A549 (cell line): ENCODE data around the gene SPECC1. TPM values are rescaled to one million over a fixed set of nuclear protein-coding genes. Genes with fewer than 3 reads are reported as not detected.

ENCODE experiments used
- ATAC-seq, 2 experiments: fragments of 200-7000 bp in 1 of 2; fragments of >200 bp in 1 of 2; cut with Nextera tagmentation in 1 of 2; cut with Tn5 transposase in 1 of 2; 3 replicates each; pipeline versions ENCODE4 v1.8.0 to v1.9.1; 2018 to 2020; ENCODE audit warnings: mild to moderate bottlenecking in 1 of 2, moderate library complexity in 1 of 2
- CTCF ChIA-PET: fragments of 300-600 bp; sonication (Branson Sonifier 250); formaldehyde crosslinking; extraction: SDS; loops from one replicate; lab custom pipeline; 2021; ENCODE audit warnings: antibody characterized with exemption, inconsistent platforms; lab: Yijun Ruan, JAX
- POLR2A ChIA-PET: fragments of 350-600 bp; formaldehyde crosslinking; extraction: SDS; loops from one replicate; lab custom pipeline; 2021; ENCODE audit warnings: antibody characterized with exemption, inconsistent platforms; lab: Yijun Ruan, JAX
- DNase-seq, 2 experiments: peaks; one replicate each; pipeline versions ENCODE4 v3.0.0 to v3.0.0-alpha.2; 2011 to 2016; ENCODE audit warnings: low read depth in 1 of 2, low spot score in 1 of 2
- FAIRE-seq: peaks from 2 replicates; lab custom pipeline; 2011; peaks lifted over from hg19 to GRCh38; lab: Jason Lieb, UNC
- H3K27ac ChIP-seq, 2 experiments: fragments of >200 bp; sonication (Bioruptor Twin); formaldehyde crosslinking; 3 replicates each; pipeline ENCODE4 v1.5.1; 2016 to 2017
- H3K4me1 ChIP-seq: fragments of >200 bp; sonication (Bioruptor Twin); formaldehyde crosslinking; 3 replicates; pipeline ENCODE4 v1.6.1; 2016
- H3K4me2 ChIP-seq: fragments of >200 bp; sonication (Bioruptor Twin); formaldehyde crosslinking; 3 replicates; pipeline ENCODE4 v1.6.1; 2016
- H3K4me3 ChIP-seq: fragments of >200 bp; sonication (Bioruptor Twin); formaldehyde crosslinking; 3 replicates; pipeline ENCODE4 v1.5.1; 2016
- H3K9me3 ChIP-seq: fragments of >200 bp; sonication (Bioruptor Twin); formaldehyde crosslinking; 3 replicates; pipeline ENCODE4 v1.6.1; 2016
- BHLHE40 ChIP-seq: IDR thresholded peaks from 2 replicates; pipeline ENCODE4 v1.6.1; 2012; ENCODE audit warnings: low read depth, low read length, inconsistent platforms
- CBX2 ChIP-seq: fragments of 200-600 bp; sonication (generic); IDR thresholded peaks from 2 replicates; pipeline ENCODE4 v1.6.1; 2016; ENCODE audit warnings: low read depth, mild to moderate bottlenecking, borderline replicate concordance
- CBX8 ChIP-seq: fragments of 200-600 bp; sonication (generic); IDR thresholded peaks from 2 replicates; pipeline ENCODE4 v1.6.1; 2016
- CEBPB ChIP-seq, 2 experiments: fragments of >200 bp in 1 of 2; sonication (Bioruptor Twin) in 1 of 2; formaldehyde crosslinking in 1 of 2; IDR thresholded peaks; 2 replicates each; pipeline ENCODE4 v1.6.1; 2012 to 2016
- EHMT2 ChIP-seq: fragments of 200-600 bp; sonication (generic); IDR thresholded peaks from 2 replicates; pipeline ENCODE4 v1.6.1; 2016; ENCODE audit warnings: antibody characterized with exemption, low read depth, mild to moderate bottlenecking, moderate library complexity
- EP300 ChIP-seq, 2 experiments: fragments of >200 bp; sonication (Bioruptor Twin); formaldehyde crosslinking; IDR thresholded peaks; 2 replicates in 1 of 2; 3 replicates in 1 of 2; pipeline ENCODE4 v1.6.1; 2016 to 2017
- ESRRA ChIP-seq: fragments of 150-350 bp; IDR thresholded peaks from 2 replicates; pipeline ENCODE4 v1.6.1; 2014; ENCODE audit warnings: mild to moderate bottlenecking, low read length, borderline replicate concordance
- FOSL2 ChIP-seq, 2 experiments: fragments of 450-650 bp in 1 of 2; fragments of >200 bp in 1 of 2; sonication (Bioruptor Twin) in 1 of 2; formaldehyde crosslinking; IDR thresholded peaks; 2 replicates each; pipeline versions ENCODE4 v1.5.0 to v1.6.1; 2016 to 2020; ENCODE audit warnings: mild to moderate bottlenecking in 1 of 2, moderate library complexity in 1 of 2
- FOXS1 ChIP-seq: fragments of 250-450 bp; sonication (Bioruptor Pico); IDR thresholded peaks from 2 replicates; pipeline ENCODE4 v1.5.0; 2020; ENCODE audit warnings: mild to moderate bottlenecking, moderate library complexity
- HDAC2 ChIP-seq: fragments of 200-600 bp; sonication (generic); IDR thresholded peaks from 2 replicates; pipeline ENCODE4 v1.6.1; 2016
- HOXA7 ChIP-seq: fragments of 250-450 bp; sonication (Bioruptor Pico); IDR thresholded peaks from 2 replicates; pipeline ENCODE4 v1.5.0; 2020; ENCODE audit warnings: mild to moderate bottlenecking, moderate library complexity
- JUN ChIP-seq, 2 experiments: fragments of >200 bp; sonication (Bioruptor Twin); formaldehyde crosslinking; IDR thresholded peaks; 2 replicates in 1 of 2; 3 replicates in 1 of 2; pipeline ENCODE4 v1.6.1; 2016 to 2017
- KDM1A ChIP-seq: fragments of 200-600 bp; sonication (generic); IDR thresholded peaks from 2 replicates; pipeline ENCODE4 v1.6.1; 2016; ENCODE audit warnings: low read depth, mild to moderate bottlenecking
- MAFK ChIP-seq: fragments of 450-650 bp; IDR thresholded peaks from 2 replicates; pipeline ENCODE4 v1.6.1; 2014; ENCODE audit not compliant: partially characterized antibody
- MAZ ChIP-seq: fragments of 150-350 bp; IDR thresholded peaks from 2 replicates; pipeline ENCODE4 v1.6.1; 2014; ENCODE audit warnings: antibody characterized with exemption, low read depth, low read length, borderline replicate concordance
- MYC ChIP-seq: IDR thresholded peaks from 2 replicates; pipeline ENCODE4 v1.6.1; 2012; ENCODE audit warnings: mild to moderate bottlenecking, inconsistent platforms, low read length, improper control_type of control experiment, borderline replicate concordance
- NR3C1 ChIP-seq: fragments of >200 bp; sonication (Bioruptor Twin); formaldehyde crosslinking; IDR thresholded peaks from 3 replicates; pipeline ENCODE4 v1.6.1; 2017
- PHF8 ChIP-seq: fragments of 200-600 bp; sonication (generic); IDR thresholded peaks from 2 replicates; pipeline ENCODE4 v1.6.1; 2016; ENCODE audit warnings: low read depth, mild to moderate bottlenecking, antibody characterized with exemption, moderate library complexity, borderline replicate concordance
- POLR2A ChIP-seq: IDR thresholded peaks from 2 replicates; pipeline ENCODE4 v1.6.1; 2012; ENCODE audit warnings: mild to moderate bottlenecking, low read length
- RAD21 ChIP-seq, 2 experiments: fragments of >200 bp in 1 of 2; sonication (Bioruptor Twin) in 1 of 2; formaldehyde crosslinking in 1 of 2; IDR thresholded peaks in 1 of 2; conservative IDR thresholded peaks in 1 of 2; 2 replicates in 1 of 2; 3 replicates in 1 of 2; pipeline ENCODE4 v1.6.1; 2012 to 2018; ENCODE audit warnings: inconsistent platforms in 1 of 2
- RCOR1 ChIP-seq: fragments of 150-350 bp; IDR thresholded peaks from 2 replicates; pipeline ENCODE4 v1.6.1; 2014; ENCODE audit warnings: antibody characterized with exemption, low read length, low read depth
- RFX5 ChIP-seq: fragments of 450-650 bp; IDR thresholded peaks from 2 replicates; pipeline ENCODE4 v1.7.1; 2014; ENCODE audit warnings: antibody characterized with exemption, mild to moderate bottlenecking, moderate library complexity
- RNF2 ChIP-seq: fragments of 200-600 bp; sonication (generic); IDR thresholded peaks from 2 replicates; pipeline ENCODE4 v1.6.1; 2016; ENCODE audit warnings: low read depth, mild to moderate bottlenecking, antibody characterized with exemption, moderate library complexity, borderline replicate concordance
- SMC3 ChIP-seq: fragments of >200 bp; sonication (Bioruptor Twin); formaldehyde crosslinking; IDR thresholded peaks from 3 replicates; pipeline ENCODE4 v1.6.1; 2018; ENCODE audit warnings: inconsistent platforms
- SREBF2 ChIP-seq: fragments of 450-650 bp; IDR thresholded peaks from 2 replicates; pipeline ENCODE4 v1.6.1; 2014; ENCODE audit warnings: mild to moderate bottlenecking, moderate library complexity
- TP53 ChIP-seq: fragments of 250-450 bp; sonication (Bioruptor Pico); IDR thresholded peaks from 2 replicates; pipeline ENCODE4 v1.5.0; 2021; ENCODE audit warnings: mild to moderate bottlenecking, moderate library complexity
- ZC3H11A ChIP-seq: fragments of 450-650 bp; IDR thresholded peaks from 2 replicates; pipeline ENCODE4 v1.6.1; 2014; ENCODE audit warnings: antibody characterized with exemption, mild to moderate bottlenecking
- ZFP36 ChIP-seq: fragments of 450-650 bp; IDR thresholded peaks from 2 replicates; pipeline ENCODE4 v1.6.1; 2014; ENCODE audit warnings: borderline replicate concordance; ENCODE audit not compliant: partially characterized antibody
- ZSCAN20 ChIP-seq: fragments of 250-450 bp; sonication (Bioruptor Pico); IDR thresholded peaks from 2 replicates; pipeline ENCODE4 v1.8.0; 2022; ENCODE audit warnings: mild to moderate bottlenecking, moderate library complexity
- WGBS: methylation state at CpG from one replicate; pipeline ENCODE4 v1.1.6; 2017; ENCODE audit errors: missing lambda C conversion rate; 5-methylcytosine and 5-hydroxymethylcytosine counted together
- polyA plus RNA-seq, 4 experiments: library from polyadenylated mRNA; depleted of rRNA in 3 of 4; stranded (reverse); fragments of >200 nt; fragmentation: RNase III in 1 of 4; extraction: RNeasy Plus Mini Kit Qiagen cat#74134 plus additional on column Dnase treatment in 1 of 4; gene quantifications; 2 replicates in 3 of 4; 3 replicates in 1 of 4; pipeline ENCODE4 v1.2.3, GENCODE V29; 2011 to 2017
- TF ChIP-seq, protein P1 (sequence below): fragments of >200 bp; sonication (Bioruptor Twin); formaldehyde crosslinking; IDR thresholded peaks from 3 replicates; pipeline ENCODE4 v1.5.1; 2016
- TF ChIP-seq, protein P2 (sequence below): fragments of >200 bp; sonication (Bioruptor Twin); formaldehyde crosslinking; IDR thresholded peaks from 3 replicates; pipeline ENCODE4 v1.6.1; 2016
- TF ChIP-seq, protein P3 (sequence below): fragments of 150-350 bp; IDR thresholded peaks from 2 replicates; pipeline ENCODE4 v1.6.1; 2014; ENCODE audit warnings: low read depth, mild to moderate bottlenecking, low read length
- TF ChIP-seq, protein P4 (sequence below): fragments of 250-450 bp; sonication (Bioruptor Pico); IDR thresholded peaks from 2 replicates; pipeline ENCODE4 v1.5.0; 2021; ENCODE audit warnings: mild to moderate bottlenecking, moderate library complexity, borderline replicate concordance
- TF ChIP-seq, protein P5 (sequence below): fragments of 450-650 bp; IDR thresholded peaks from 2 replicates; pipeline ENCODE4 v1.6.1; 2014; ENCODE audit warnings: antibody characterized with exemption
- TF ChIP-seq, protein P6 (sequence below): IDR thresholded peaks from 2 replicates; pipeline ENCODE4 v1.6.1; 2012

SPECC1 gene
- polyA plus RNA-seq, 2 of the 4 experiments (the other 2 are of a cell fraction), result 45.1 to 66.2 TPM

DNA sequence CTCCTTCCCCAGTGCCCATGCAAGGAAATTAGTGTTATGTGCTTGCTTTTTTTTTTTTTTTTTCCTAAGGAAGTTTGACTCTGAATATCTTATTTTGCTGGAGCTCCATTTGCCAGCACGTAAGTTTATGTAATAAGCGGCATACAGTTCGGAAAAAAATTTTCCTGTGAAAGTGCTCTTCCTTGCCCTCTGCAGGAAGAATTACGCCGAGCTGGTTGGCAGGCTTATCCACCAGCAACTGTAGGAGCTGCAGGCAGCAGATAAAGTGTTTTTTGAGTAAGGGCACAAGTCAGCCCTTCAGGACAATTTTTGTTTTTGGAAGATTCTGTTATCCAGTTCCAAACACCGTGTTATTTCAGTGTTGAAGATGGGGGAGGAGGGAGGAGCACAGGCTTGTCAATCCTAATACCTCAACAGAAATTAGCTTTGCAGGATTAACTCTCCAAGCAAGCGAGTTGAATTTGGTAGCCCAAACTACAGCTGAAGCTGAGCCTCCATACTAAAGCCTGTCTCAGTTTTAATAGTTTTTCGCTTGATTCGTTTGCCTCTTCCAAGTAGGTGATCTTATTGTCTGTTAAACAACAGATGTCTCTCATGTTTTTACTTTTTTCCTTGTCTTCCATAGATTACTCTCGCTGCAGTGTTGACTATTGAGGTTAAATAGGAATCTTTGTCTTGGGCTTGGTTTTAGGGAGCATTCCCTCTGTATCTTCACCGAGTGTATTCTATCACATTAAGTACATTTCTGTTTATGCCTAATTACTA lies 1.1 kb downstream of the SPECC1 start:
- ChIA-PET POLR2A (interaction anchor here (0.6 to 2.9 kb wide), 15 partner anchors 10 to 361 kb away, joined by 3 to 28 read pairs (median 5); partner anchors contain the start of genes AKAP10 and ULK2), CTCF (interaction anchor here (0.6 to 10.8 kb wide), 48 partner anchors 9 to 1072 kb away, joined by 3 to 240 read pairs (median 6); partner anchors contain the start of genes AKAP10 and ULK2)
- no peaks in the 10 kb centered on the region for H3K9me3 ChIP-seq
- DNase-seq (peak; percentile 65 to 90), ATAC-seq (peak; percentile 54 to 73), FAIRE-seq (peak; percentile 94)
- peak overlapping the region; percentile 91 for H3K4me2 ChIP-seq
- H3K27ac ChIP-seq, result peak overlapping the region; percentile 88 to 93
- H3K4me3 ChIP-seq, result peak overlapping the region; percentile 63
- 4% methylated on average over 11 of the region's 11 CpGs for WGBS
- H3K4me1 ChIP-seq, result peaks cover 25% of the 10 kb centered on the region
- TF ChIP-seq, protein P1, sequence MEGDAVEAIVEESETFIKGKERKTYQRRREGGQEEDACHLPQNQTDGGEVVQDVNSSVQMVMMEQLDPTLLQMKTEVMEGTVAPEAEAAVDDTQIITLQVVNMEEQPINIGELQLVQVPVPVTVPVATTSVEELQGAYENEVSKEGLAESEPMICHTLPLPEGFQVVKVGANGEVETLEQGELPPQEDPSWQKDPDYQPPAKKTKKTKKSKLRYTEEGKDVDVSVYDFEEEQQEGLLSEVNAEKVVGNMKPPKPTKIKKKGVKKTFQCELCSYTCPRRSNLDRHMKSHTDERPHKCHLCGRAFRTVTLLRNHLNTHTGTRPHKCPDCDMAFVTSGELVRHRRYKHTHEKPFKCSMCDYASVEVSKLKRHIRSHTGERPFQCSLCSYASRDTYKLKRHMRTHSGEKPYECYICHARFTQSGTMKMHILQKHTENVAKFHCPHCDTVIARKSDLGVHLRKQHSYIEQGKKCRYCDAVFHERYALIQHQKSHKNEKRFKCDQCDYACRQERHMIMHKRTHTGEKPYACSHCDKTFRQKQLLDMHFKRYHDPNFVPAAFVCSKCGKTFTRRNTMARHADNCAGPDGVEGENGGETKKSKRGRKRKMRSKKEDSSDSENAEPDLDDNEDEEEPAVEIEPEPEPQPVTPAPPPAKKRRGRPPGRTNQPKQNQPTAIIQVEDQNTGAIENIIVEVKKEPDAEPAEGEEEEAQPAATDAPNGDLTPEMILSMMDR, result peak; percentile 63
- TF ChIP-seq PHF8, result no peak
- no peak for TF ChIP-seq MAFK
- TF ChIP-seq, protein P2, sequence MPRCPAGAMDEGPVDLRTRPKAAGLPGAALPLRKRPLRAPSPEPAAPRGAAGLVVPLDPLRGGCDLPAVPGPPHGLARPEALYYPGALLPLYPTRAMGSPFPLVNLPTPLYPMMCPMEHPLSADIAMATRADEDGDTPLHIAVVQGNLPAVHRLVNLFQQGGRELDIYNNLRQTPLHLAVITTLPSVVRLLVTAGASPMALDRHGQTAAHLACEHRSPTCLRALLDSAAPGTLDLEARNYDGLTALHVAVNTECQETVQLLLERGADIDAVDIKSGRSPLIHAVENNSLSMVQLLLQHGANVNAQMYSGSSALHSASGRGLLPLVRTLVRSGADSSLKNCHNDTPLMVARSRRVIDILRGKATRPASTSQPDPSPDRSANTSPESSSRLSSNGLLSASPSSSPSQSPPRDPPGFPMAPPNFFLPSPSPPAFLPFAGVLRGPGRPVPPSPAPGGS, result no peak
- no peak for TF ChIP-seq ESRRA
- TF ChIP-seq JUN (IDR thresholded peaks at IDR 0.05), result 0 out of 5 replicates have a peak, but pooled peaks of 1 of the 2 experiments have one; percentile 25
- TF ChIP-seq MAZ, result no peak
- TF ChIP-seq ZC3H11A, result no peak
- no peak for TF ChIP-seq FOXS1 (CRISPR knock-in tag)
- TF ChIP-seq, protein P3, sequence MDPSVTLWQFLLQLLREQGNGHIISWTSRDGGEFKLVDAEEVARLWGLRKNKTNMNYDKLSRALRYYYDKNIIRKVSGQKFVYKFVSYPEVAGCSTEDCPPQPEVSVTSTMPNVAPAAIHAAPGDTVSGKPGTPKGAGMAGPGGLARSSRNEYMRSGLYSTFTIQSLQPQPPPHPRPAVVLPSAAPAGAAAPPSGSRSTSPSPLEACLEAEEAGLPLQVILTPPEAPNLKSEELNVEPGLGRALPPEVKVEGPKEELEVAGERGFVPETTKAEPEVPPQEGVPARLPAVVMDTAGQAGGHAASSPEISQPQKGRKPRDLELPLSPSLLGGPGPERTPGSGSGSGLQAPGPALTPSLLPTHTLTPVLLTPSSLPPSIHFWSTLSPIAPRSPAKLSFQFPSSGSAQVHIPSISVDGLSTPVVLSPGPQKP, result no peak
- TF ChIP-seq RCOR1, result no peak
- peak; percentile 64 for TF ChIP-seq SMC3
- TF ChIP-seq, protein P4, sequence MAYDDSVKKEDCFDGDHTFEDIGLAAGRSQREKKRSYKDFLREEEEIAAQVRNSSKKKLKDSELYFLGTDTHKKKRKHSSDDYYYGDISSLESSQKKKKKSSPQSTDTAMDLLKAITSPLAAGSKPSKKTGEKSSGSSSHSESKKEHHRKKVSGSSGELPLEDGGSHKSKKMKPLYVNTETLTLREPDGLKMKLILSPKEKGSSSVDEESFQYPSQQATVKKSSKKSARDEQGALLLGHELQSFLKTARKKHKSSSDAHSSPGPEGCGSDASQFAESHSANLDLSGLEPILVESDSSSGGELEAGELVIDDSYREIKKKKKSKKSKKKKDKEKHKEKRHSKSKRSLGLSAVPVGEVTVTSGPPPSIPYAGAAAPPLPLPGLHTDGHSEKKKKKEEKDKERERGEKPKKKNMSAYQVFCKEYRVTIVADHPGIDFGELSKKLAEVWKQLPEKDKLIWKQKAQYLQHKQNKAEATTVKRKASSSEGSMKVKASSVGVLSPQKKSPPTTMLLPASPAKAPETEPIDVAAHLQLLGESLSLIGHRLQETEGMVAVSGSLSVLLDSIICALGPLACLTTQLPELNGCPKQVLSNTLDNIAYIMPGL (CRISPR knock-in tag), result no peak
- no peak for TF ChIP-seq SREBF2
- no peak for TF ChIP-seq KDM1A
- TF ChIP-seq FOSL2 (IDR thresholded peaks at IDR 0.05), result no peak
- no peak for TF ChIP-seq FOSL2 (CRISPR knock-in tag; IDR thresholded peaks at IDR 0.05)
- TF ChIP-seq RFX5, result no peak
- TF ChIP-seq NR3C1, result no peak
- TF ChIP-seq, protein P5, sequence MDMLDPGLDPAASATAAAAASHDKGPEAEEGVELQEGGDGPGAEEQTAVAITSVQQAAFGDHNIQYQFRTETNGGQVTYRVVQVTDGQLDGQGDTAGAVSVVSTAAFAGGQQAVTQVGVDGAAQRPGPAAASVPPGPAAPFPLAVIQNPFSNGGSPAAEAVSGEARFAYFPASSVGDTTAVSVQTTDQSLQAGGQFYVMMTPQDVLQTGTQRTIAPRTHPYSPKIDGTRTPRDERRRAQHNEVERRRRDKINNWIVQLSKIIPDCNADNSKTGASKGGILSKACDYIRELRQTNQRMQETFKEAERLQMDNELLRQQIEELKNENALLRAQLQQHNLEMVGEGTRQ, result no peak
- no peak for TF ChIP-seq MYC
- no peak for TF ChIP-seq EHMT2
- TF ChIP-seq CBX2, result no peak
- TF ChIP-seq HOXA7 (CRISPR knock-in tag), result no peak
- TF ChIP-seq HDAC2, result no peak
- TF ChIP-seq RNF2, result no peak
- TF ChIP-seq EP300 (IDR thresholded peaks at IDR 0.05), result no peak
- TF ChIP-seq POLR2A, result no peak
- TF ChIP-seq CBX8, result no peak
- TF ChIP-seq ZFP36, result no peak
- TF ChIP-seq CEBPB (IDR thresholded peaks at IDR 0.05), result 0 out of 4 replicates have a peak, but pooled peaks of 1 of the 2 experiments have one; percentile 21
- no peak for TF ChIP-seq ZSCAN20 (CRISPR knock-in tag)
- no peak for TF ChIP-seq TP53 (CRISPR knock-in tag)
- no peak for TF ChIP-seq BHLHE40
- TF ChIP-seq, protein P6, sequence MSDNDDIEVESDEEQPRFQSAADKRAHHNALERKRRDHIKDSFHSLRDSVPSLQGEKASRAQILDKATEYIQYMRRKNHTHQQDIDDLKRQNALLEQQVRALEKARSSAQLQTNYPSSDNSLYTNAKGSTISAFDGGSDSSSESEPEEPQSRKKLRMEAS, result no peak
- peak; percentile 47 to 61; a peak in 4 of 5 replicates for TF ChIP-seq RAD21 (conservative IDR thresholded peaks at IDR 0.05 in 1 of 2, IDR thresholded peaks at IDR 0.05 in 1 of 2)
